MM.1S (cell line): ENCODE results near the gene PADI3.

Experiments
- CTCF ChIP-seq: fragments of 300-600 bp; sonication (generic); IDR thresholded peaks from 2 replicates; pipeline ENCODE4 v1.5.1; 2016; ENCODE audit warnings: antibody characterized with exemption, low read length, mixed read lengths
- EZH2 ChIP-seq: fragments of 300-600 bp; sonication (generic); optimal IDR thresholded peaks from 2 replicates; pipeline ENCODE3; 2017; ENCODE audit warnings: low read depth, mild to moderate bottlenecking, antibody characterized with exemption, low read length, mixed read lengths

GRCh38 chr1:17222557-17222956, 26.3 kb upstream of the PADI3 start:
- TF ChIP-seq CTCF = no peak
- no peak for TF ChIP-seq EZH2
